KOPT-K1 (cell line): ENCODE measurements around the gene WBP1L.
"Not testable (repeated sequence)": the region's sequence is repeated elsewhere in the genome, so short reads cannot be mapped to it uniquely, and the experiment has no call there.

Experiments
- H3K27ac ChIP-seq: fragments of 200-600 bp; sonication (generic); 2 replicates; pipeline ENCODE4 v1.5.1; 2016; ENCODE audit warnings: antibody characterized with exemption, mild to moderate bottlenecking, low read depth, low read length; ENCODE audit not compliant: poor library complexity, severe bottlenecking
- H3K36me3 ChIP-seq: fragments of 200-600 bp; sonication (generic); 2 replicates; pipeline ENCODE4 v1.5.1; 2017; ENCODE audit warnings: antibody characterized with exemption, mild to moderate bottlenecking, low read length, moderate library complexity; ENCODE audit not compliant: insufficient read depth
- H3K9me3 ChIP-seq: fragments of 200-600 bp; sonication (generic); 2 replicates; pipeline ENCODE4 v1.5.1; 2017; ENCODE audit warnings: antibody characterized with exemption, low read length, mild to moderate bottlenecking; ENCODE audit not compliant: insufficient read depth, poor library complexity, severe bottlenecking

WBP1L gene

DNA sequence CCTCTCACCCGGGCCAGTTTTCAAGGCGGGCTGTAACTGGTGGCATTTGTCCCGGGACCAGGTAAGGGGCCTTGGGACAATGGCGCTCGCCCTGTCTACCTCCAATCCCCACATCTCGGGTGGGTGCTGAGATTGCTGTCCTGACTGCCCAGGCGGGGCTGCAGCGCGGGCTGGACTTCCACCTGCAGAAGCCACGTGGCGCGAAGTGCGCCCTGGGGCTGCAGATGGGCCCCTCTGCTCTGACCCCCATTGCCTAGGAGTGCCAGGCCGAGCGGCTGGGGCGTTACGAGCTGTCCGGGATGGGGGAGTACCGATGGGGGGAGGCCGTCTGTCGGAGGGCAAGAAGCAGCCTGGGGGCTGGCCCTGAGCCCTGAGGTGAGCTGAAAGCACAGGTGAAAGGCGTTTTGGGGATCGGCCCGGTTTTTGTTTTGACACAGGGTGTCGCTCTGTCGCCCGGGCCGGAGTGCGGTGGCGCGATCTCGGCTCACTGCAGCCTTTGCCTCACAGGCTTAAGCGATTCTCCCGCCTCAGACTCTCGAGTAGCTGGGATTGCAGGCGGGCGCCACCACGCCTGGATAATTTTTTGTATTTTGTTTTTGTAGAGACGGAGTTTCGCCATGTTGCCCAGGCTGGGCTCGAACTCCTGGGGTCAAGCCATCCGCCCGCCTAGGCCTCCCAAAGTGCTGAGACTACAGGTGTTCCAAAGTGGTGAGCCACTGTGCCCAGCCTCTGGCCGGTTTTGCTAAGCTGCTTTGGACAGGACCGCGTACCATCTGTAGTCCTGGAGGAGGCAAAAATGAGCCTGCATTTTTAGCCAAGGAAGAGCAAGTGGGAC lies 28.9 kb upstream of the WBP1L start, which contains the start of gene SFXN2:
Gene SFXN2, plus strand, starts transcription at position 16 of the 835 bp plus-strand sequence. CDS start 12,001 bp downstream, outside the sequence.
- H3K36me3 ChIP-seq, result peaks cover 27% of the 10 kb centered on the region
- peak within 1 kb of the TSS; percentile 85 for H3K27ac ChIP-seq
- no peaks in the 10 kb centered on the region for H3K9me3 ChIP-seq

DNA sequence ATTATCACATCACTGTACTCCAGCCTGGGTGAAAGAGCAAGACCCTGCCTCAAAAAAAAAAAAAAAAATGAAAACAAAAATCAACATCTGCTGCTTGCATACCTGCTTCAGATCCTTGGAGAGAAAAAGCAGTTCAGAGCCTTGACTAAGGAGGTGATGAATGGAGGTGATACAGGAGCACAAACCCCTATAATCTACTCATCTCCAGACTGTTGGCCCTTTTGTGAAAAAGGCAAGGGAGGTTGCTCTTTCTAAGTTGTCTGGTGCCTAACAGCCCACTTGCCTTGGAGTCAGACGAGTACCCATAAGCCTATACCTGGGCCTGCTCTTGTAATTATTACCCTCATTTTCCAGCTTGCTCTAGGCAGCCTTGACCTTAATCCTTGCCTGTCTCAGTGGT lies 27.9 kb upstream of the WBP1L start:
- no peaks in the 10 kb centered on the region for H3K9me3 ChIP-seq
- H3K27ac ChIP-seq, result no peak overlapping the region
- peaks cover 34% of the 10 kb centered on the region for H3K36me3 ChIP-seq

DNA sequence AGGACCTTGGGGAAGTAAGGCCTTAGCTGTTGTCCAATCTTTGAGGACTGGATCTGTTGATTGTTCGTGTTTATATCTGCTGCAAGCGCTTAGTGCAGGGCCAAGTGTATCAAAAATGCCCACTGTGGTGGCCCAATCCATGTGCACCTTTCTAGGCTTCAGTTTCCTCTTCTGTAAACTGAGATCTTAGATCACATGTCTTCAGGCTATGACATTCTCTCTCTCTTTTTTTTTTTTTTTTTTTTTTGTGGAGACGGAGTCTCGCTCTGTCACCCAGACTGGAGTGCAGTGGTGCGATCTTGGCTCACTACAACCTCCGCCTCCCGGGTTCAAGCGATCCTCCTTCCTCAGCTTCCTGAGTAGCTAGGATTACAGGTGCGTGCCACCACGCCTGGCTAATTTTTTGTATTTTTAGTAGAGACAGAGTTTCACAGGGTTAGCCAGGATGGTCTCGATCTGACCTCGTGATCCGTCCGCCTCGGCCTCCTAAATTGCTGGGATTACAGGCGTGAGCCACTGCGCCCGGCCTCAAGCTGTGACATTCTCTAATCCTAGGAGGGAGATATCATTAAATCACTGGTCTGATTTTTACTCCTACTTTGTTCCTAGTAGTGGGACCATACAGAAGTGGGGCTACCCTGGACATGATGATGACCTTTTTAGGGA lies 26.7 kb upstream of the WBP1L start:
- H3K9me3 ChIP-seq, H3K27ac ChIP-seq: not testable (repeated sequence)
- peaks cover 41% of the 10 kb centered on the region for H3K36me3 ChIP-seq

DNA sequence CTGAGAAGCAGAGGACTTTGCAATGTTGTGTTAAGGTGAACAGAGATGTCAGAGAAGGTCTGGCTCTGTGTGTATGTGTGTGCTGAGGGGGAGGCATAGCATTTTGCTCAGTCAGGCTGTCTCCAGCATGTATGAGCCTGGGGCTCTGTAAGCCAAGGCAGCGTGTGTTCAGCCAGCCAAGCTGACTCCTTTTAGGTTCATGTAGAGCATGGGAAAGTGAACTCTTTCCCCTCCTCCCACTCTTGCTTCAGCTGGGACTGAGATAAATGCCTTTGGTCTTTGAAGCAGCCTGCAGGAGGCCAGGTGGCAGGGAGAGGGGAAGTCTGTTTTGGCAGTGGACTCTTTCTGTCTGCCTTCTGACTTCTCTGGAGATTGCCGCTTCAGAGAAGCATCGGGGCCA lies 25.5 kb upstream of the WBP1L start:
- Histone ChIP-seq H3K9me3 (no peaks in the 10 kb centered on the region), H3K36me3 (peaks cover 53% of the 10 kb centered on the region), H3K27ac (peak overlapping the region; percentile 40)

DNA sequence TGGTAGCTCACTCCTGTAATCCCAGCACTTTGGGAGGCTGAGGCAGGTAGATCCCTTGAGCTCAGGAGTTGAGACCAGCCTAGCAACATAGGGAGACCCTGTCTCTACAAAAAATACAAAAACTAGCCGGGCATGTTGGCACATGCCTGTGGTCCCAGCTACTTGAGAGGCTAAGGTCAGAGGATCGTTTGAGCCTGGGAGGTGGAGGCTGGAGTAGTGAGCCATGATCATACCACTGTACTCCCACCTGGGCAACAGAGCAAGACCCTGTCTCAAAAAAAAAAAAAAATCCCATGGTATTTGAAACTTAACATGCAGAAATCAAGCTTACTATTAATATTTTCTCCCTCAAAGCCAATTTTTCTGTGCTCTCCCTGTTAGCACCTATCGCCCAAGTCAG lies 23.4 kb upstream of the WBP1L start:
- Histone ChIP-seq H3K36me3 (peaks cover 73% of the 10 kb centered on the region), H3K27ac (no peak overlapping the region), H3K9me3 (no peaks in the 10 kb centered on the region)

DNA sequence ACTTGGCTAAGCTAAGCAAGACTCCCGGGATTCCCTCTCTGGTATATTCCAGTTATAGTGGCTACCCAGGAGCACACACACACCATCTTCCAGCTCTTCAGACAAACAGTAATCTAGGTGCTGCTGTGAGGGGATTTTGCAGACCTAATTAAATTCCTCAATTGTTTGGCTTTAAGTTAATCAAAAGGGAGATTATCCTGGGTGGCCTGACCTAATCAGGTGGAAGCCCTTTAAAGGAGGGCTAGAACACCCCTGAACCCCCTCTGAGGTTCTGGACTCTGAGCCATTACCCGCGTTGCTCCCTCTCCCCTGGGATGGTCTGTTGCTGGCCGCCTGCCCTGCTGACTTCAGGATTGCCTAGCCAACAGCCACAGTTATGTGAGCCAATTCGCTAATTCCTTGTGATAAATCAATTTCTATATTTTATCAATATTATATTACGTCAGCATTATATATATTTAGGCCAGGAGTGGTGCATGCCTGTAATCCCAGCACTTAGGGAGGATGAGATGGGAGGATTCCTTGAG lies 22.9 kb upstream of the WBP1L start:
- H3K27ac ChIP-seq, result no peak overlapping the region
- H3K9me3 ChIP-seq, result no peaks in the 10 kb centered on the region
- H3K36me3 ChIP-seq, result peaks cover 76% of the 10 kb centered on the region

DNA sequence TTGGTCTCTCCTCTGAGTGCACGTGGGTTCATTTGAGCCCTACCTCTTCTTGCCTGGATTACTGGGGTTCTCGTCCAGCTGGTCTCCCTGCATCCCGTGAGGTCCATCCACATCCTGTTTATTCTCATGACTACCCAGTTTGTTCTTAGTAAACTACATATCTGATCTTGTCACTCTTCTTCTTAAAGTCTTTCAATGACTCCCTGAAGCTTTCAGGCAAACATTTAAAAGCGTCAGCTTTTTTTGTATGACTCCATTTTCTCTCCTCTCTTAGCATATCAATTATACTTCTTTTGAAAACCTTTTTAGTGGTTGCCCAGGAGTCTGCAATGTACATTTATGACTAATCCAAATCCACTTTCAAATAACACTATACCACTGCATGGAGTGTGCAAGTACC lies 21.8 kb upstream of the WBP1L start:
- H3K36me3 ChIP-seq, result peaks cover 83% of the 10 kb centered on the region
- no peak overlapping the region for H3K27ac ChIP-seq
- H3K9me3 ChIP-seq, result no peaks in the 10 kb centered on the region

DNA sequence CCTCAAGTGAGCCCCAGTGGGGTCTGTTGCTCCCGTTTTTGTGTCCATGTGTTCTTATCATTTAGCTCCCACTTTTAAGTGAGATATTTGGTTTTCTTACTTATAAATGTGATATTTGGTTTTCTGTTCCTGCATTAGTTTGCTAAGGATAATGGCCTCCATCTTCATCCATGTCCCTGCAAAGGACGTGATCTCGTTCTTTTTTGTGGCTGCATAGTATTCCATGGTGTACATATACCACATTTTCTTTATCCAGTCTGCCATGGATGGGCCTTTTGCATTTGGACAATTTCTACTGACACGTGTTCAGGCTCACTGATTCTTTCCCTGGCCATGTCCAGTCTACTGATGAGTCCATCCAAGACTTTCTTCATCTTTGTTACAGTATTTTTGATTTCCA lies 19.8 kb upstream of the WBP1L start:
- Histone ChIP-seq H3K27ac (no peak overlapping the region), H3K9me3 (no peaks in the 10 kb centered on the region), H3K36me3 (peaks cover 88% of the 10 kb centered on the region)

DNA sequence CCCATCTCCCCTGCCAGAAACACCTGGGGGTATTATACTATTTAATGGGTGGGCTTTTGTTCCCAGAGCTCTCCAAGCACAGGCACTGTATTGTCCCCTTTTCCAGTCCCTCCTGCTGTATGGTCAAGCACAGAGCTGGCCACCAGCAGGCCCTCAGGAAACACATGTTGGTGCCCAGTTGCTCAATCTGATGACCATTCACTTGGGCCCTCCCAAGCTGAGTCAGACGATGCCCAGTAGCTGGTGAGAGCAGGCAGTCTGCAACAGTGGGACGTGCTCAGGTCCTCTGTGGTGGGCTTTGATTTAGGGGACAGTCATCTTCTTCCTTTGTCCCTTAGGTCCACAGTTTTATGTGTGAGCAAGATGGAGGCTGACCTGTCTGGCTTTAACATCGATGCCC lies 17.5 kb upstream of the WBP1L start:
- Histone ChIP-seq H3K36me3 (peaks cover 89% of the 10 kb centered on the region), H3K9me3 (no peaks in the 10 kb centered on the region), H3K27ac (no peak overlapping the region)

DNA sequence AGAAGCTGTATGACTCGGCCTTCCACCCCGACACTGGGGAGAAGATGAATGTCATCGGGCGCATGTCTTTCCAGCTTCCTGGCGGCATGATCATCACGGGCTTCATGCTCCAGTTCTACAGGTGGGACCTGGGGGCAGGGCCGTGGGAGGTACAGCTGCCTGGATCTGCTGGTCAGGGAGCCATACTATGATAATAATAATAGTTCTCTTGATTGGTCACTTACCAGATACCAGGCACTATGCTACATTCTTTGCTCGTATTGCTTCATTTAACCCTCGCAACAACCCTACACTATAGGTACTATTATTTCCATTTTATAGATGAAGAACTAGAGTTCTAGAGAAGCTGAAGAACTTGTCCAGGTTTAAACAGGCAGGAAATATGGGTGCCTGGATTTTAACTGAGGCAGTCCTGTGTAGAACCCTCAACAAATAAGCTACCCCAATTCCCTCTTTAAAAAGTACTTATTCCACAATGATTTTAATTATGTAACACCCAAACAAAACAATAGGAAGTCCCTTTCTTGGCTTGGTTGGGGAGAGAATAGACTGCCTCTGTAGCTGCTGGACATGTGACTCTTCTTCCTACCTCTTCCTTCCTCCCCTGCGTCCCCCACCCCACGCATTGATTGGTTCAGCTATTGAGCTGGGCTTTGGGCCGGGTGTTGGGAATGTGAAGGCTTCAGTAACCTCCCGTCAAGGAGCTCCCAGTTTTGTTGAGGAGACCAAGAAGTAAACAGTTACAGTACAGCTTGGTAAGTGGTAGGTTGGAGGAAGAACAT lies 16.5 kb upstream of the WBP1L start:
- Histone ChIP-seq H3K36me3 (peaks cover 91% of the 10 kb centered on the region), H3K9me3 (no peaks in the 10 kb centered on the region), H3K27ac (no peak overlapping the region)

DNA sequence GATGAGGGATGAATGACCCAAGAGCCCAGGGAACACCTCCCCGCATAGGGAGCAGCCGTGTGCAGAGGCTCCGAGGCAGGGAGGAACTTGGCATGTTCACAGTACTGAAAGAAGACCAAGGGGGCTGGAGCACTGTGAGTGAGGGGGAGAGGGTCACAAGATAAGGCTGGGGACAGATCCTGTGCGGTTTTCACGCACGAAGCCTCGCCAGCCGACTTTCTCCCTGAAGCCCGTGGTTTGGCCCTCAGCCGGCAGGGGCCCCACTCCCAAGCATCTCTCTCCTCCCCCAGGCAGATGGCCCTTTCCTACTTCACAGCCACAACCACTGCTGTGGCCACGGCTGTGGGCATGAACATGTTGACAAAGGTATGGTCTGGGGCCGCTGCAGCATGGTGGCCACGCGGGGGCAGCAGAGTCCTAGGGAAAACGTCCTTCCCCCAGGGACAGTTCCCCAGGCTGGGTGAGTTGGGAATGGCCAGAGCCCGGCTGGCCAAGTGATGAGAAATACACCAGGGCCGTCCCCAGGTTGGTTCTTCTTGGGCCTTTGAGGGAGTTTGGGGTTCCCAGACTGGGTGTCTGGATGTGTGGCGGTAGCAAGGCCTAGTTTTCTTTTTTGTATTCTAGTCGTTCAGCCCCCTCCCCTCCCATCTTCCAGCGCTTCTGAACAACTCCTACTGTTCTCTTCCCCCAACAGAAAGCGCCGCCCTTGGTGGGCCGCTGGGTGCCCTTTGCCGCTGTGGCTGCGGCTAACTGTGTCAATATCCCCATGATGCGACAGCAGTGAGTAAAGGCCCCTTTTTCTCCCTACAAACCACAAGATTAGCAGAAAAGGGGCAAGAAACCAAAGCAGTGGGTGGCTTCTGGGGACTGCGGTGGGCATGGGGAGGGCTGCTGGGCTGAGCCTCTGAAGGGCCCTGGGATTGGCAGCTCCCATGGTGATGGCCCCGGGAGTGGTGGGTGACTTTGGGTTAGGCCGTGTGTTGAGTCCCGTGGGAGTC lies 14.4 kb upstream of the WBP1L start:
- H3K27ac ChIP-seq, result peak overlapping the region; percentile 23
- H3K9me3 ChIP-seq, result no peaks in the 10 kb centered on the region
- peaks cover 92% of the 10 kb centered on the region for H3K36me3 ChIP-seq

DNA sequence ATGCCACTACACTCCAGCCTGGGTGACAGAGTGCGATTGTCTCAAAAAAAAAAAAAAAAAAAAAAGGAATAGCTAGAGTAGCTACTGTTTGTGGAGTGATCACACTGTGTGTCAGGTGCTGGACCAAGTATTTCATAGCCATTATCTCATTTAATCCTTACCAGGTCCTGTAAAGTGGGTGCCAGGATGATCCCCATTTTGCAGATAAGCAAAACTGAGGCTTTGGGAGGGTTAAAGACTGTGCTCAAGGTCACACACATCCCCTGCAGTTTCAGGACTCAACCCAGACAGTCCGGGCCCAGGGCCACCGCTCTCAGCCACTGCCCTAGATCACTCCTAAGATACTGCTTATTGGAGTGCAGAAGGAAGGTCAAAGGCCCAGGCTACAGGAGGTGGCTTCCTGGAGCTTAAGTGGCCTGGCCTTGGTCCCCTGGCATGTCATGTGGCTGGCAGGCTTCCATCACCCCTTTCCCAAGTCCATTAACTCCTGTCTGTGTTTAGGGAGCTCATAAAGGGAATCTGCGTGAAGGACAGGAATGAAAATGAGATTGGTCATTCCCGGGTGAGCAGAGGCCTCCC lies 12.4 kb upstream of the WBP1L start:
- H3K9me3 ChIP-seq, result no peaks in the 10 kb centered on the region
- no peak overlapping the region for H3K27ac ChIP-seq
- H3K36me3 ChIP-seq, result peaks cover 95% of the 10 kb centered on the region

DNA sequence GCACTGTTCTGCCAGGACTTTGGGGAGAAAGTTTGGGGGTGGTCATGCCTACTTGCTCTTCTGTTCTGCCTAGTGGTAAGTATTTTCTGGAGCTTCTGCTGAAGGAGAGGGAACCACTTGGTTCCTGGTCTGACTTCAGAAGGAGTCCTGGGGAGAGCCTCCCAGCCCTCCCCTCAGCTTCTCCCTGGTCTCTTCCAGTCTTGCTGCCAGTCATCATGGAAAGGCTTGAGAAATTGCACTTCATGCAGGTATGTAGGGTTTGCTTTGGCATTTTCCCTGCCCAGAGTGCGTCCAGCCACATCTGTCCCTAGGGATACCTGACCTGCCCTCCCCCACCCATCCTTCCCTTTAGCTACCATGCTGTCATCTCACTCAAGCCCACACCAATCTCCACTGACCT lies 11.1 kb upstream of the WBP1L start:
- Histone ChIP-seq H3K27ac (no peak overlapping the region), H3K9me3 (no peaks in the 10 kb centered on the region), H3K36me3 (peaks cover 92% of the 10 kb centered on the region)

DNA sequence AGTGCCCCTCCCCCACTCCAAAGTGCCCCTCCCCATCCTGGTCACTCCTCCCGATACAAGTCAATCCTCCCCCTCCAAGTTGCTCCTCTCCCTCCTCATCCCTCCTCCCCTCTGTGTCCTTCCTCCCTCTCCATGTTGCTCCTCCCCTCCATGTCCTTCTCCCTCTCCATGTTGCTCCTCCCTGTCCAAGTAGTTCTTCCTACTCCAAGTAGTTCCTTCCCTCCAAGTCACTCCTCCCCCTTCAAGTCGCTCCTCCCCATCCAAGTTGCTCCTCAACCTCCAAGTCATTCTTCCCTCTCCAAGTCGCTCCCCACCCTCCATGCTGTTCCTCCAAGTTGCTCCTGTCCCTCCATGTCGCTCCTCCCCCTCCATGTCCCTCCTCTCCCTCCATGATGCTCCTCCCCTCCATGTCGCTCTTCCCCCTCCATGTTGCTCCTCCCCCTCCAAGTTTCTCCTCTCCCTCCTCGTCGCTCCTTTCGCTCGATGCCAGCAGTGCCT lies 8.6 kb upstream of the WBP1L start:
- Histone ChIP-seq H3K36me3 (peaks cover 79% of the 10 kb centered on the region), H3K27ac (no peak overlapping the region), H3K9me3 (no peaks in the 10 kb centered on the region)
